SJSA1 (cell line): Measurements from ENCODE around the gene BARD1. TPM values are rescaled to one million over a fixed set of nuclear protein-coding genes. Genes with fewer than 3 reads are reported as not detected.

Experiments used
- DNase-seq, 2 experiments: peaks; one replicate each; pipeline ENCODE4 v3.0.0-alpha.2; 2015 to 2020; ENCODE audit warnings: low spot score in 2 of 2, low read depth in 1 of 2
- H3K27ac ChIP-seq: fragments of 250-450 bp; sonication (Bioruptor Pico); 2 replicates; pipeline ENCODE4 v1.5.1; 2020; ENCODE audit warnings: mild to moderate bottlenecking, moderate library complexity
- H3K27me3 ChIP-seq: fragments of 250-450 bp; sonication (Bioruptor Pico); replicated peaks from 2 replicates; pipeline ENCODE4 v1.5.1; 2020; ENCODE audit warnings: mild to moderate bottlenecking, moderate library complexity
- H3K36me3 ChIP-seq: fragments of 250-450 bp; sonication (Bioruptor Pico); 2 replicates; pipeline ENCODE4 v1.5.1; 2020; ENCODE audit warnings: mild to moderate bottlenecking
- H3K4me1 ChIP-seq: fragments of 250-450 bp; sonication (Bioruptor Pico); replicated peaks from 2 replicates; pipeline ENCODE4 v1.6.1; 2021; ENCODE audit warnings: mild to moderate bottlenecking
- H3K4me3 ChIP-seq: fragments of 250-450 bp; sonication (Bioruptor Pico); 2 replicates; pipeline ENCODE4 v1.5.1; 2020; ENCODE audit warnings: mild to moderate bottlenecking
- H3K9me3 ChIP-seq: fragments of 250-450 bp; sonication (Bioruptor Pico); replicated peaks from 2 replicates; pipeline ENCODE4 v1.5.1; 2020; ENCODE audit warnings: mild to moderate bottlenecking
- total RNA-seq: library from RNA; depleted of rRNA; stranded (reverse); fragments of >200 nt; shearing (Covaris generic); gene quantifications from 2 replicates; pipeline ENCODE4 v1.2.3, GENCODE V29; 2014

BARD1 gene
- total RNA-seq, 1 experiment from 2014 or later, result 48.6 TPM

DNA sequence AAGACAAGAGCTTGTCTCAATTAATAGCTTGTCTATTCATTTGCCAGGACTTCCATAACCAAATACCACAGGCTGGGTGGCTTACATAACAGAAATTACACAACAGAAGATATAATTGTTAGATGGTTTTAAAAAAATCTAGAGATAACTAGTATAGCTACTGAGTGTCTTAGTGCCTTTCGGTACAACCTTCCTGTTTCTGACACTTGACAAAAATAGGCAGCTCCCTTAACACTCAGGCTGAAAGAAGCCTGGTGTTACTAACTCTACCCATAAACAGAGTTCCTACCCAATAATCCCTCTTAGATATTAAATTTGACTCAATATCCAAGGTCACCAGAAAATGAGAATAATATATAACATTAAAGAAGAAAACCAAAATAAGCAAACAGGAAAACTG, 129.7 kb downstream of the BARD1 start:
- no peak for DNase-seq
- H3K36me3 ChIP-seq, result no peaks in the 10 kb centered on the region
- H3K27ac ChIP-seq, result no peak overlapping the region
- H3K27me3 ChIP-seq, result no peaks in the 10 kb centered on the region
- no peaks in the 10 kb centered on the region; the same call in 1 of the 2 replicates for H3K9me3 ChIP-seq
- no peak overlapping the region for H3K4me3 ChIP-seq
- H3K4me1 ChIP-seq, result no peaks in the 10 kb centered on the region

DNA sequence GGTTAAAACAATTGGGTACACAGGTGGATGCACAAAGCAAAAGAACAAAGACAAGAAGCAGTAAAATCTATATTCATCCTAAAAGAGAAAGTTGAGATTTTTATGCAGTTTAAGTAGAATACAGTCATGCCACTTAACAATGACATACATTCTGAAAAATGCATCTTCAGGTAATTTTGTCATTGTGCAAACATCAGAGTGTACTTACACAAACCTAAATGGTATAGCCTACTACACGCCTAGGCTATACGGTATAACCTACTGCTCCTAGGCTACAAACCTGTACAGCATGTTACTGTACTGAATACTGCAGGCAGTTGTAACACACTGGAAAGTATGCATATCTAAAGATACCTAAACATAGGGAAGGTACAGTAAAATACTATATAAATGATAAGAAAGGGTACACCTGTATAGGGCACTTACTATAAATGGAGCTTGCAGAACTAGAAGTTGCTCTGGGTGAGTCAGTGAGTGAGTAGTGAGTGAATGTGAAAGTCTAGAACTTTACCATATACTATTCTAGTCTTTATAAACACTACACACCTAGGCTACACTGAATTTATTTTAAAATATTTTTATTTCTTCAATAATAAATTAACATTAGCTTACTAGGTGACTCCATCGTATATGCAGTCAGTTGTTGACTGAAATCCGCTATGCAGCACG, 132.9 kb downstream of the BARD1 start:
- DNase-seq, result no peak
- H3K9me3 ChIP-seq, result no peaks in the 10 kb centered on the region; the same call in 1 of the 2 replicates
- H3K36me3 ChIP-seq, result no peaks in the 10 kb centered on the region
- H3K27ac ChIP-seq, result no peak overlapping the region
- H3K4me3 ChIP-seq, result no peak overlapping the region
- H3K4me1 ChIP-seq, result no peaks in the 10 kb centered on the region
- no peaks in the 10 kb centered on the region for H3K27me3 ChIP-seq
